HG03575 (cell line): ENCODE results near the gene ERAS.
"Not testable (repeated sequence)": the region's sequence is repeated elsewhere in the genome, so short reads cannot be mapped to it uniquely, and the experiment has no call there.

Experiments
- ATAC-seq: cut with Tn5 transposase; IDR thresholded peaks from one replicate; pipeline ENCODE4 v1.9.1; 2021; ENCODE audit not compliant: unreplicated experiment, insufficient number of reproducible peaks, low FRiP score; ENCODE audit errors: extremely low read depth

ERAS gene

GRCh38 chrX:48827654-48827968 lies 1.3 kb downstream of the ERAS start:
- ATAC-seq: no peak

- ATAC-seq: no peak
These were observed 2.9 kb downstream of the ERAS start for GRCh38 chrX:48829016-48829735.

- no peak for ATAC-seq
These were observed 5.0 kb downstream of the ERAS start for GRCh38 chrX:48831136-48831908.

- no peak for ATAC-seq
These were observed 5.6 kb downstream of the ERAS start for GRCh38 chrX:48831909-48832291.

- ATAC-seq: no peak
These were observed 7.3 kb downstream of the ERAS start for GRCh38 chrX:48833542-48834138.

- no peak for ATAC-seq
These were observed 8.0 kb downstream of the ERAS start for GRCh38 chrX:48834383-48834709.

GRCh38 chrX:48835524-48836329 lies 9.4 kb downstream of the ERAS start, which contains the start of gene PCSK1N:
Gene PCSK1N (minus strand): TSS chrX:48835610. CDS start chrX:48835532, 78 bp downstream.
- no peak for ATAC-seq

GRCh38 chrX:48839686-48840085 lies 13.4 kb downstream of the ERAS start:
- no peak for ATAC-seq

- no peak for ATAC-seq
These were observed 22.5 kb downstream of the ERAS start for GRCh38 chrX:48848847-48849246.

- ATAC-seq: no peak
These were observed 26.5 kb downstream of the ERAS start for GRCh38 chrX:48852857-48853256.

- not testable (repeated sequence) for ATAC-seq
These were observed 27.2 kb downstream of the ERAS start for GRCh38 chrX:48853494-48853893.

- ATAC-seq: not testable (repeated sequence)
These were observed 27.9 kb downstream of the ERAS start for GRCh38 chrX:48854121-48854804.

- no peak for ATAC-seq
These were observed 28.6 kb downstream of the ERAS start for GRCh38 chrX:48854898-48855297.

GRCh38 chrX:48864210-48864609 lies 37.9 kb downstream of the ERAS start:
- ATAC-seq: no peak

- ATAC-seq: not testable (repeated sequence)
These were observed 45.7 kb downstream of the ERAS start for GRCh38 chrX:48872017-48872416.

- ATAC-seq: not testable (repeated sequence)
These were observed 50.6 kb downstream of the ERAS start for GRCh38 chrX:48876944-48877343.
